HPDE6-E6E7 (cell line): ENCODE data around the gene SLIT1.

Experiments used
- DNase-seq: peaks from one replicate; pipeline ENCODE4 v3.0.0; 2011; ENCODE audit warnings: missing footprints; ENCODE audit errors: extremely low spot score

Gene SLIT1

GRCh38 chr10:96973809-96974747 lies 211.7 kb downstream of the SLIT1 start:
- DNase-seq, result no peak

DNA sequence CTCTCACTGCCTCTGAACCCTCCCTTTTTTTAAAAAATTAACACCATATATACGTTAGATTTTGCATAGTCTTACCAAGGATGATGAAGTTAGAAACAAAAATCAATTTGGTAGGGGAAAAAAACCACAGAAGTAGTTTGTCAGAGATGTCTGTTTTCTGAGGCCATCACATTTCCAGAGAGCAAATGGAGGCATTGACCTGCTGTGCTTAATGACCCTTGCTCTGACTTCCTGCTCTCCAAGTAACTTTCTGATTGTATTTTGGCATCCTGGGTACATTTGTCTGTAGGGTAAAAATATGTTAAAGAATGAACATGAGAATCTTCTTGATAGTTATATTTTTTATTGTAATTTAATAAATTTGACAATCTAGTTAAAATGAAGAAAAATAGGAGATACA lies 213.5 kb downstream of the SLIT1 start:
- no peak for DNase-seq

GRCh38 chr10:96971324-96971723 lies 214.4 kb downstream of the SLIT1 start:
- no peak for DNase-seq

GRCh38 chr10:96968682-96969423 lies 216.9 kb downstream of the SLIT1 start:
- DNase-seq, result no peak

DNA sequence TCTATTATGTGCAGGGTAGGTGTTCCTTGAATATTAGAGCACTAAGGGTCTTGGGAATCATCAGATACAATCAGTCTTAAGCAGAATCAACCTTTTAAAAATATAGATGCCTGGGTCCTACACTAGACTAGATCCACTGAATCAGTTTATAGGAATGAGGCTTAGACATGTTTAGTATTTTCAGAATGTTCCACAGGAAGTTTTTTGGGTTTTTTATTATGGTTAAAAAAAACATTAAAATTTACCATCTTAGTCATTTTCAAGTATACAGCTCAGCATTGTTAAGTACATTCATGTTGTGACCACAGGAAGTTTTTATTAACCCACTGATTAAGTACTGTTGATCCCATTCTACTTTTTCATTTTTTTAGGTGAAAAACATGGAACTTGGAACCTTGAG lies 217.9 kb downstream of the SLIT1 start:
- DNase-seq, result no peak

GRCh38 chr10:96964131-96964530 lies 221.6 kb downstream of the SLIT1 start:
- DNase-seq, result no peak

DNA sequence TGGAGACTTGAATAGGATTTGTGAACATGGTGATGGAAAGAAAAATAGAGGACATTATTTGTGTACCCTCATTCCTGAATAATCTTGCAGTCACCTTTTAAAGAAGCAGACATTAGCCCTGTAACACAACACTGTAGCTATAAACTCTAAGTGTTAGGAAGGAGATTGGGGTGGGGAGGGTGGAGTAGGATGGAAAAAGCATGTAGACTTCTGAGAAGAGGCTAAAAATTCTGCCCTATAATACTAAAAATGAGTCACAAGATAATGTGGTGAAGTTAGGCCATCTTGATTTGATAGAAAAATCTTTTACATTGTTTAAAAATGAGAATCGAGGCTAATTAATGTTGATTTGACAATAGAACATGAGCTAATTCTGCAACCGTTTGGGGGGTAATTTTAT lies 224.9 kb downstream of the SLIT1 start:
- no peak for DNase-seq

GRCh38 chr10:96959733-96960132 lies 226.0 kb downstream of the SLIT1 start:
- no peak for DNase-seq

- no peak for DNase-seq
Measured at GRCh38 chr10:96958071-96958470, 227.7 kb downstream of the SLIT1 start.

- DNase-seq, result no peak
Measured at GRCh38 chr10:96955794-96956193, 230.0 kb downstream of the SLIT1 start.

- DNase-seq, result no peak
Measured at GRCh38 chr10:96951954-96952353, 233.8 kb downstream of the SLIT1 start.

GRCh38 chr10:96949039-96949683 lies 236.6 kb downstream of the SLIT1 start:
- DNase-seq, result no peak
